NCI-H446 (cell line): ENCODE results near the gene GPR68.
"Not testable (repeated sequence)": the region's sequence is repeated elsewhere in the genome, so short reads cannot be mapped to it uniquely, and the experiment has no call there.

Experiments
- DNase-seq, 2 experiments: peaks; one replicate each; lab custom pipeline; 2025; lab: John Stamatoyannopoulos, UW

GPR68 gene

DNA sequence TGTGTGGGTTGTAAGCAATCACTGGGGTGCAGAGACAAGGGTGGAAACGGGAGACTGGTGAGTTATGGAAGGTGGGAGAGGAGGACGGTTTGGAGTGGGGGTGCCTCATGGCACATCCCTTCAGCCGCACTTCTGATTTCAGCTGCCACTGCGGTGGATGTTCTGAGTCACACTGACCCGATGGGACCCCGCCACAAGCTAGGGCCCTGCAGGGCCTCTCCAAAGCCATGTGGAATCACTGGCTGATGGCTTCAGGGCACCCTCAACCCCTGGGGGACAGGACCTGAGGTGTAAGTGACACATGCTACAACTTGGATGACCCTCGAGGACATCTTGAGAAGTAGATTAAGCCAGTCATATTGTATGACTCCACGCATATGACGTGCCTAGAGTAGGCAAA lies 53.7 kb downstream of the GPR68 start:
- DNase-seq = no peak

DNA sequence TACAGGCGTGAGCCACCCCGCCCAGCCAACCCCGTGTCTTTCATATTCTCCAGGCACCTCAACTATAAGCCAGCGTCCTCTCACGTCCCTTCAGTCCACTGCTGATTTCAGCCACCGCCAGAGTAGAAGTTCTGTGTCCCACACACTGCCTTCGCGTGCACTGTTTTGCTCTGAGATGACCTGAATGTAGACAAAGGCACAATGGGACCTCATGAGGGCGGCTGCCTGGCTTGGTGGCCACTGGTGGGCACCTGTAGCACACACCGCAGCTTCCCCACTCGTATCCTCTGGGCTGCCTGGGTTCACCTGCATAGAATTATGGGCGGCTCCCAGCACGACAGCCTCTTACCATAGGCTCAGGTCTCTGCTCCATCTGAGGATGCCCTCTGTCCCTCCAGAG lies 57.2 kb downstream of the GPR68 start:
- no peak for DNase-seq

GRCh38 chr14:91186515-91187066 lies 57.9 kb downstream of the GPR68 start:
- no peak for DNase-seq

GRCh38 chr14:91185721-91186120 lies 58.8 kb downstream of the GPR68 start:
- DNase-seq = no peak

GRCh38 chr14:91184559-91184958 lies 59.9 kb downstream of the GPR68 start:
- DNase-seq = no peak

DNA sequence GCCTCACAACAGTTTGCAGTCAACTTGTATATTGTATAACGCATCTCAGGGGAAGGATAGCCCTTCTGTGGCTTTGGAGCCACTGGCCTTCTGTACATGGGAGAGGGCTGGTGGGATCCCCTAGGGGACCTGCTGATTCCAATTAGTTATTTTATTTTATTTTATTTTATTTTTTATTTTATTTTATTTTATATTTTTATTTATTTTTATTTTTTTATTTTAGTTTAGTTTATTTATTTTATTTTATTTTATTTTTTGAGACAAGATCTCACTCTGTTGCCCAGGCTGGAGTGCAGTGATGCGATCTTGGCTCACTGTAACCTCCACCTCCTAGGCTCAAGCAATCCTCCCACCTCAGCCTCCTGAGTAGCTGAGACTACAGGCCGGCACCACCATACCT lies 61.8 kb downstream of the GPR68 start:
- not testable (repeated sequence) for DNase-seq
